Nephron progenitor cell (in vitro differentiated cells): ENCODE results near the gene TH.
"Not testable (repeated sequence)": the region's sequence is repeated elsewhere in the genome, so short reads cannot be mapped to it uniquely, and the experiment has no call there.

Experiments used
- DNase-seq: peaks from one replicate; pipeline ENCODE4 v3.0.0; 2021
- H3K27ac Mint-ChIP-seq: 2 replicates; pipeline ENCODE4 v1.8.0; 2021; ENCODE audit warnings: mild to moderate bottlenecking, moderate library complexity, mixed read lengths
- H3K27me3 Mint-ChIP-seq: 2 replicates; pipeline ENCODE4 v1.8.0; 2021; ENCODE audit warnings: mild to moderate bottlenecking, low read depth, mixed read lengths; ENCODE audit not compliant: poor library complexity
- H3K36me3 Mint-ChIP-seq: 2 replicates; pipeline ENCODE4 v1.8.0; 2021; ENCODE audit warnings: low read depth, mixed read lengths
- H3K4me1 Mint-ChIP-seq: 2 replicates; pipeline ENCODE4 v1.8.0; 2021; ENCODE audit warnings: mixed read lengths
- H3K4me3 Mint-ChIP-seq: 2 replicates; pipeline ENCODE4 v1.8.0; 2021; ENCODE audit warnings: mild to moderate bottlenecking, moderate library complexity, mixed read lengths
- H3K9me3 Mint-ChIP-seq: 2 replicates; pipeline ENCODE4 v1.8.0; 2021; ENCODE audit warnings: mild to moderate bottlenecking, moderate library complexity, mixed read lengths
- TF ChIP-seq, protein P1 (sequence below): fragments of 200-600 bp; sonication (generic); IDR thresholded peaks from 2 replicates; pipeline ENCODE4 v1.5.0; 2021; ENCODE audit warnings: antibody characterized with exemption

TH gene

DNA sequence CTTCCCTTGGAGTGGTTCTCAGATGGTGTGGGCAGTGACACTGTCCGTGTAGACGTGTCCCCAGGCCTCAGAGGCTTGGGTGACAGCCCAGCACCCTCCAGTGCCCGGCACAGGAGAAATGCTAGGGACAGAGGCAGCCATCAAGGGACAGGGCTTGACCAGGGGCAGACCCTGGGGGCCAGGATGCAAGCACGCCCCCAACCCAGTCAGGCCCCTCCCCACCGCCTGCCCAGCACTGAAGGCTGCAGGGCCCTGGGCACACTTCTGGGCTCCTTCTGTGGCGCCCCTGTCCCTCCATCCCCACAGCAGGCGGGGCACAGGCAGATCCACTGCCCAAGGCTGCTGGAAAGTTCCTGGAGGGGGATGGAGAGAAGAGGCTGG, 43.5 kb downstream of the TH start:
- peaks cover 32% of the 10 kb centered on the region for H3K27me3 Mint-ChIP-seq
- peaks cover 36% of the 10 kb centered on the region for H3K4me1 Mint-ChIP-seq
- TF ChIP-seq, protein P1, sequence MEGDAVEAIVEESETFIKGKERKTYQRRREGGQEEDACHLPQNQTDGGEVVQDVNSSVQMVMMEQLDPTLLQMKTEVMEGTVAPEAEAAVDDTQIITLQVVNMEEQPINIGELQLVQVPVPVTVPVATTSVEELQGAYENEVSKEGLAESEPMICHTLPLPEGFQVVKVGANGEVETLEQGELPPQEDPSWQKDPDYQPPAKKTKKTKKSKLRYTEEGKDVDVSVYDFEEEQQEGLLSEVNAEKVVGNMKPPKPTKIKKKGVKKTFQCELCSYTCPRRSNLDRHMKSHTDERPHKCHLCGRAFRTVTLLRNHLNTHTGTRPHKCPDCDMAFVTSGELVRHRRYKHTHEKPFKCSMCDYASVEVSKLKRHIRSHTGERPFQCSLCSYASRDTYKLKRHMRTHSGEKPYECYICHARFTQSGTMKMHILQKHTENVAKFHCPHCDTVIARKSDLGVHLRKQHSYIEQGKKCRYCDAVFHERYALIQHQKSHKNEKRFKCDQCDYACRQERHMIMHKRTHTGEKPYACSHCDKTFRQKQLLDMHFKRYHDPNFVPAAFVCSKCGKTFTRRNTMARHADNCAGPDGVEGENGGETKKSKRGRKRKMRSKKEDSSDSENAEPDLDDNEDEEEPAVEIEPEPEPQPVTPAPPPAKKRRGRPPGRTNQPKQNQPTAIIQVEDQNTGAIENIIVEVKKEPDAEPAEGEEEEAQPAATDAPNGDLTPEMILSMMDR: no peak
- H3K9me3 Mint-ChIP-seq: no peaks in the 10 kb centered on the region
- H3K27ac Mint-ChIP-seq: no peak overlapping the region
- no peak for DNase-seq
- H3K36me3 Mint-ChIP-seq: peaks cover 24% of the 10 kb centered on the region
- H3K4me3 Mint-ChIP-seq: no peak overlapping the region

- Mint-ChIP-seq H3K27ac (peak overlapping the region; percentile 63), H3K9me3 (no peaks in the 10 kb centered on the region), H3K4me1 (peaks cover 30% of the 10 kb centered on the region), H3K27me3 (peaks cover 31% of the 10 kb centered on the region), H3K36me3 (peaks cover 19% of the 10 kb centered on the region), H3K4me3 (no peak overlapping the region)
- DNase-seq: no peak
- TF ChIP-seq, protein P1: no peak
Measured at GRCh38 chr11:2127482-2128129, 44.0 kb downstream of the TH start.

DNA sequence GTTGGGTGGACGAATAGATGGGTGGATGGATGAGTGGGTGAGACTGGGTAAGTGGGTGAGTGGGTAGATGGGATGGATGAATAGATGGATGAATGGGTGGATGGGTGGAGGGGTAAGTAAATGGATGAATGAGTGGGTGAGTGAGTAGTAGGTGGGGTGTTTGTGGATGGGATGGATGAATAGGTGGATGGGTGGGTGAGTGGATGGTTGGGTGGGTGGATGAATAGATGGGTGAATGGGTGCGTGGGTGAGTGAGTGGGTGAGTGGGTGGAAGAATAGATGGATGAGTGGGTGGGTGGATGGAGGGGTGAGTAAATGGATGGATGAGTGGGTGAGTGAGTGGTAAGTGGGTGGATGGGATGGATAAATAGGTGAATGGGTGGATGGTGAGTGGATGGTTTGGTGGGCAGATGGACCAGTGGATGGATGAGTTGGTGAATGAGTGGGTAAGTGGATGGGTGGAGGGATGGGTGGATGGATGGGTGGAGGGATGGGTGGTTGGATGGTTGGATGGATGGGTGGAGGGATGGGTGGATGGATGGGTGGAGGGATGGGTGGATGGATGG, 45.0 kb downstream of the TH start:
- DNase-seq: no peak
- peaks cover 9% of the 10 kb centered on the region for H3K36me3 Mint-ChIP-seq
- no peak overlapping the region for H3K27ac Mint-ChIP-seq
- no peaks in the 10 kb centered on the region for H3K9me3 Mint-ChIP-seq
- peaks cover 30% of the 10 kb centered on the region for H3K4me1 Mint-ChIP-seq
- no peak overlapping the region for H3K4me3 Mint-ChIP-seq
- H3K27me3 Mint-ChIP-seq: peaks cover 21% of the 10 kb centered on the region
- TF ChIP-seq, protein P1: no peak

DNA sequence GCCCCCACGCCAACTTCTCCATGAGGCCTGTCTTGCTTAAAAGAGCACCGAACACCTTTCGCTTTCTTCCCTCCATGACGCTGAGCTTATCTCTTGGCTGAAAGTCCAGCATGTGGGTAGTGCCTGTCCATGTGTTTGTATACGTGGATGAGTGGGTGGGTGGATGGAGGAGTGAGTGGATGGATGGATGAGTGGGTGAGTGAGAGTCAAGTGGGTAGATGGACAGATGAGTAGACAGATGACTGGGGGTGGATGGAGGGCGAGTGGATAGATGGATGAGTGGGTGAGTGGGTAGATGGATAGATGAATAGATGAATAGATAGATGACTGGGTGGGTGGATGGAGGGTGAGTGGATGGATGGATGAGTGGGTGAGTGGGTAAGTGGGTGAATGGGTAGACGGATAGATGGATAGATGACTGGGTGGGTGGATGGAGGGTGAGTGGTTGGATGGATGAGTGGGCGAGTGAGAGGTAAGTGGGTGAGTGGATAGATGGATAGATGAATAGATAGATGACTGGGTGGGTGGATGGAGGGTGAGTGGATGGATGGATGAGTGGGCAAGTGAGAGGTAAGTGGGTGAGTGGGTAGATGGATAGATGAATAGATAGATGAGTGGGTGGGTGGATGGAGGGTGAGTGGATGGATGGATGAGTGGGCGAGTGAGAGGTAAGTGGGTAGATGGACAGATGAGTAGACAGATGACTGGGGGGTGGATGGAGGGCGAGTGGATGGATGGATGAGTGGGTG, 46.7 kb downstream of the TH start:
- Mint-ChIP-seq H3K4me1 (peaks cover 25% of the 10 kb centered on the region), H3K27me3 (peaks cover 17% of the 10 kb centered on the region)
- DNase-seq, H3K27ac Mint-ChIP-seq, H3K36me3 Mint-ChIP-seq, H3K4me3 Mint-ChIP-seq, H3K9me3 Mint-ChIP-seq: not testable (repeated sequence)

- TF ChIP-seq, protein P1: no peak
- Mint-ChIP-seq H3K36me3 (no peaks in the 10 kb centered on the region), H3K4me1 (peaks cover 18% of the 10 kb centered on the region), H3K27ac (no peak overlapping the region), H3K27me3 (peaks cover 25% of the 10 kb centered on the region), H3K4me3 (no peak overlapping the region), H3K9me3 (peaks cover 4% of the 10 kb centered on the region)
- no peak for DNase-seq
Measured at GRCh38 chr11:2123628-2123960, 48.0 kb downstream of the TH start.

GRCh38 chr11:2122907-2123627, 48.5 kb downstream of the TH start:
- peaks cover 4% of the 10 kb centered on the region for H3K36me3 Mint-ChIP-seq

More at GRCh38 chr11:2122907-2123627, 48.5 kb downstream of the TH start:
- TF ChIP-seq, protein P1: no peak
- H3K27ac Mint-ChIP-seq: no peak overlapping the region
- peaks cover 29% of the 10 kb centered on the region for H3K27me3 Mint-ChIP-seq
- H3K4me1 Mint-ChIP-seq: peaks cover 18% of the 10 kb centered on the region
- no peak for DNase-seq
- H3K9me3 Mint-ChIP-seq: peaks cover 9% of the 10 kb centered on the region
- no peak overlapping the region for H3K4me3 Mint-ChIP-seq
